B cell (primary cell): ENCODE data around the gene RHBDF1. TPM values are rescaled to one million over a fixed set of nuclear protein-coding genes. Genes with fewer than 3 reads are reported as not detected.
A peak's percentile ranks its signal among the peaks of the same experiment; 100 is the strongest.

ENCODE experiments used
- ATAC-seq: fragments of 200-7000 bp; cut with Tn5 transposase; one replicate; pipeline ENCODE4 v1.10.0; 2021; ENCODE audit warnings: low read depth, mild to moderate bottlenecking, moderate number of reproducible peaks, moderate library complexity
- CTCF ChIA-PET: fragments of 350-600 bp; sonication (Branson Sonifier 250); formaldehyde crosslinking; loops from one replicate; lab custom pipeline; 2021; ENCODE audit warnings: antibody characterized with exemption, inconsistent platforms; lab: Charles Lee
- POLR2A ChIA-PET: fragments of 350-600 bp; sonication (Branson Sonifier 250); formaldehyde crosslinking; loops from one replicate; lab custom pipeline; 2021; ENCODE audit warnings: antibody characterized with exemption; lab: Charles Lee
- DNase-seq: peaks from one replicate; pipeline ENCODE4 v3.0.0; 2013
- H2AFZ ChIP-seq: 2 replicates; pipeline ENCODE4 v1.6.1; 2012; ENCODE audit warnings: mild to moderate bottlenecking, low read depth, low read length; ENCODE audit not compliant: insufficient read depth, poor library complexity, severe bottlenecking
- H3K27ac ChIP-seq, 2 donors: 1 replicate in 1 of 2; 2 replicates in 1 of 2; pipeline ENCODE4 v1.5.1; 2012 to 2013; ENCODE audit warnings: low read length in 2 of 2, mild to moderate bottlenecking in 2 of 2, moderate library complexity in 1 of 2
- H3K27me3 ChIP-seq, 4 experiments: fragments of 200-600 bp in 1 of 4; sonication (generic) in 1 of 4; replicated peaks in 1 of 4; 1 replicate in 2 of 4; 2 replicates in 2 of 4; pipeline versions ENCODE4 v1.6.1 to v1.7.0; 2013 to 2016; ENCODE audit warnings: low read length in 3 of 4, mild to moderate bottlenecking in 2 of 4, mixed read lengths in 1 of 4, moderate library complexity in 1 of 4; ENCODE audit not compliant: insufficient read depth in 4 of 4, control insufficient read depth in 3 of 4; ENCODE audit errors: control extremely low read depth in 1 of 4
- H3K36me3 ChIP-seq, 2 experiments: replicated peaks in 1 of 2; 1 replicate in 1 of 2; 2 replicates in 1 of 2; pipeline versions ENCODE4 v1.6.1 to v1.7.1; 2013; ENCODE audit warnings: low read length in 1 of 2; ENCODE audit not compliant: insufficient read depth in 2 of 2, control insufficient read depth in 1 of 2; ENCODE audit errors: control extremely low read depth in 1 of 2, extremely low read depth in 1 of 2
- H3K4me1 ChIP-seq, 2 donors: fragments of 200-600 bp in 1 of 2; sonication (generic) in 1 of 2; 1 replicate in 1 of 2; 2 replicates in 1 of 2; pipeline versions ENCODE4 v1.5.1 to v1.6.1; 2013 to 2017; ENCODE audit warnings: low read length in 2 of 2; ENCODE audit not compliant: control insufficient read depth in 2 of 2, insufficient read depth in 2 of 2
- H3K4me2 ChIP-seq: replicated peaks from 2 replicates; pipeline ENCODE3; 2012; ENCODE audit warnings: mild to moderate bottlenecking, low read depth, low read length; ENCODE audit not compliant: poor library complexity, severe bottlenecking
- H3K4me3 ChIP-seq, 5 experiments: fragments of 200-600 bp in 1 of 5; sonication (generic) in 1 of 5; 1 replicate in 3 of 5; 2 replicates in 2 of 5; pipeline versions ENCODE4 v1.5.1 to v1.7.0; 2011 to 2016; ENCODE audit warnings: low read length in 4 of 5, mild to moderate bottlenecking in 4 of 5, low read depth in 2 of 5, control low read depth in 1 of 5, moderate library complexity in 1 of 5; ENCODE audit not compliant: insufficient read depth in 1 of 5; ENCODE audit errors: control extremely low read depth in 1 of 5, extremely low read depth in 1 of 5
- H3K79me2 ChIP-seq: fragments of 200-600 bp; sonication (generic); one replicate; pipeline ENCODE4 v1.6.0; 2016; ENCODE audit warnings: low read length; ENCODE audit not compliant: control insufficient read depth, insufficient read depth
- H3K9ac ChIP-seq: fragments of 200-600 bp; sonication (generic); 2 replicates; pipeline ENCODE4 v1.6.1; 2017; ENCODE audit warnings: mild to moderate bottlenecking, low read length, moderate library complexity
- H3K9me3 ChIP-seq, 3 donors: one replicate each; pipeline versions ENCODE4 v1.6.1 to v1.7.1; 2013; ENCODE audit warnings: low read length in 2 of 3; ENCODE audit not compliant: control insufficient read depth in 2 of 3, insufficient read depth in 1 of 3; ENCODE audit errors: control extremely low read depth in 1 of 3
- H4K20me1 ChIP-seq: 2 replicates; pipeline ENCODE4 v1.6.0; 2012; ENCODE audit warnings: mild to moderate bottlenecking, low read length; ENCODE audit not compliant: insufficient read depth, control insufficient read depth, poor library complexity, severe bottlenecking
- H3K27ac Mint-ChIP-seq: one replicate; pipeline ENCODE4 v1.8.0; 2021; ENCODE audit warnings: mixed read lengths
- H3K27me3 Mint-ChIP-seq: one replicate; pipeline ENCODE4 v1.8.0; 2021; ENCODE audit warnings: mixed read lengths
- H3K4me1 Mint-ChIP-seq: one replicate; pipeline ENCODE4 v1.8.0; 2021; ENCODE audit warnings: mixed read lengths
- H3K4me3 Mint-ChIP-seq: one replicate; pipeline ENCODE4 v1.8.0; 2021; ENCODE audit warnings: mixed read lengths
- H3K9me3 Mint-ChIP-seq: one replicate; pipeline ENCODE4 v1.8.0; 2022; ENCODE audit warnings: mixed read lengths; ENCODE audit not compliant: insufficient read depth
- CTCF ChIP-seq: fragments of 200-600 bp; IDR thresholded peaks from one replicate; pipeline ENCODE4 v1.8.0; 2022; ENCODE audit warnings: antibody characterized with exemption, mild to moderate bottlenecking
- EZH2 ChIP-seq: IDR thresholded peaks from 2 replicates; pipeline ENCODE4 v1.6.1; 2012; ENCODE audit warnings: borderline replicate concordance, low read depth, mild to moderate bottlenecking, moderate library complexity, low read length; ENCODE audit not compliant: insufficient read depth, poor library complexity, severe bottlenecking
- WGBS: methylation state at CpG from one replicate; pipeline ENCODE4 v1.1.5; 2013; ENCODE audit warnings: missing lambda C conversion rate; ENCODE audit not compliant: insufficient coverage; 5-methylcytosine and 5-hydroxymethylcytosine counted together
- intact Hi-C: fragments of 100-400 bp; cut with micrococcal nuclease; formaldehyde crosslinking; loops from one replicate; pipeline ENCODE4 v1.10.0; 2022
- polyA plus RNA-seq: library from polyadenylated mRNA; depleted of rRNA; stranded (reverse); fragments of >200 nt; gene quantifications from 2 replicates; pipeline ENCODE4 v1.2.3, GENCODE V29; 2012
- total RNA-seq, 2 donors: library from RNA; stranded (reverse); fragments of 120-200 nt in 1 of 2; gene quantifications; 1 replicate in 1 of 2; 2 replicates in 1 of 2; pipeline versions ENCODE4 v1.2.3 to v1.2.4, GENCODE V29; 2013 to 2022

Gene RHBDF1
- total and polyA plus RNA-seq, 2 donors (not counting 1 experiment from before 2014, with no cell fraction given): 0.42 to 0.76 TPM

GRCh38 chr16:83060-83603 is 10.7 kb upstream of the RHBDF1 start:
- ChIA-PET CTCF (interaction anchor here (0.6 to 4.2 kb wide), 3 partner anchors 13 to 31 kb away, joined by 3 to 31 read pairs (median 20); no protein-coding TSS in a partner anchor), POLR2A (no interaction called here)
- intact Hi-C loops: no loop called here
- no peak overlapping the region for H3K4me3 ChIP-seq
- DNase-seq: no peak
- Mint-ChIP-seq H3K27me3 (no peaks in the 10 kb centered on the region), H3K4me1 (peaks cover 36% of the 10 kb centered on the region), H3K4me3 (no peak overlapping the region), H3K27ac (peak overlapping the region; percentile 63), H3K9me3 (no peaks in the 10 kb centered on the region)
- peak overlapping the region in 1 of 2 donors; percentile 93 for H3K27ac ChIP-seq
- peaks cover 29 to 37% of the 10 kb centered on the region in 2 donors for H3K4me1 ChIP-seq
- peaks cover 0 to 36% of the 10 kb centered on the region in 2 experiments for H3K36me3 ChIP-seq
- H3K9ac ChIP-seq: no peak overlapping the region
- H3K27me3 ChIP-seq: no peaks in the 10 kb centered on the region
- 97% methylated on average over 18 of the region's 31 CpGs for WGBS
- no peak overlapping the region for H3K4me2 ChIP-seq
- H3K79me2 ChIP-seq: peaks cover 21% of the 10 kb centered on the region
- no peak for ATAC-seq
- TF ChIP-seq CTCF: no peak
- no peak for TF ChIP-seq EZH2
- peaks cover 9% of the 10 kb centered on the region for H4K20me1 ChIP-seq
- no peaks in the 10 kb centered on the region for H3K9me3 ChIP-seq
- no peak overlapping the region for H2AFZ ChIP-seq
